Neuronal stem cell (in vitro differentiated cells): ENCODE results near the gene OGT.
"Not testable (repeated sequence)": the region's sequence is repeated elsewhere in the genome, so short reads cannot be mapped to it uniquely, and the experiment has no call there.

Experiments used
- DNase-seq: peaks from one replicate; pipeline ENCODE4 v3.0.0-alpha.2; 2013; ENCODE audit warnings: low spot score
- H2AFZ ChIP-seq: one replicate; pipeline ENCODE4 v1.6.1; 2013; ENCODE audit warnings: mild to moderate bottlenecking, low read length, inconsistent platforms
- H2AK5ac ChIP-seq: 2 replicates; pipeline ENCODE4 v1.6.1; 2013; ENCODE audit warnings: low read depth, mild to moderate bottlenecking, inconsistent platforms, low read length, moderate library complexity, mixed read lengths
- H2BK120ac ChIP-seq: 2 replicates; pipeline ENCODE4 v1.6.1; 2013; ENCODE audit warnings: low read depth, mild to moderate bottlenecking, inconsistent platforms, low read length, moderate library complexity, mixed read lengths
- H2BK12ac ChIP-seq: one replicate; pipeline ENCODE4 v1.6.1; 2013; ENCODE audit warnings: low read length, inconsistent platforms
- H2BK15ac ChIP-seq: 2 replicates; pipeline ENCODE4 v1.6.1; 2013; ENCODE audit warnings: mild to moderate bottlenecking, low read length, inconsistent platforms, mixed read lengths
- H2BK5ac ChIP-seq: one replicate; pipeline ENCODE4 v1.6.1; 2013; ENCODE audit warnings: inconsistent platforms, mild to moderate bottlenecking, low read length, moderate library complexity
- H3K14ac ChIP-seq: one replicate; pipeline ENCODE4 v1.6.1; 2013; ENCODE audit warnings: low read length, inconsistent platforms
- H3K18ac ChIP-seq: 2 replicates; pipeline ENCODE4 v1.6.1; 2013; ENCODE audit warnings: low read length, inconsistent platforms
- H3K23ac ChIP-seq: 2 replicates; pipeline ENCODE4 v1.6.1; 2013; ENCODE audit warnings: low read depth, mild to moderate bottlenecking, mixed read lengths, low read length, inconsistent platforms; ENCODE audit not compliant: poor library complexity
- H3K27ac ChIP-seq: replicated peaks from 3 replicates; pipeline ENCODE4 v1.5.1; 2013; ENCODE audit warnings: low read length, inconsistent platforms
- H3K27me3 ChIP-seq, 3 experiments: 2 replicates each; pipeline ENCODE4 v1.6.1; 2013; ENCODE audit warnings: low read length in 3 of 3, mild to moderate bottlenecking in 2 of 3, inconsistent platforms in 1 of 3, low read depth in 1 of 3, mixed read lengths in 1 of 3, moderate library complexity in 1 of 3; ENCODE audit not compliant: control insufficient read depth in 3 of 3, insufficient read depth in 3 of 3
- H3K36me3 ChIP-seq, 2 donors: replicated peaks in 1 of 2; 2 replicates each; pipeline ENCODE4 v1.6.1; 2013; ENCODE audit warnings: low read length in 2 of 2; ENCODE audit not compliant: control insufficient read depth in 2 of 2, insufficient read depth in 2 of 2
- H3K4ac ChIP-seq: 2 replicates; pipeline ENCODE4 v1.6.1; 2013; ENCODE audit warnings: inconsistent platforms, mild to moderate bottlenecking, low read length, moderate library complexity
- H3K4me1 ChIP-seq, 2 donors: 1 replicate in 1 of 2; 2 replicates in 1 of 2; pipeline ENCODE4 v1.6.1; 2013; ENCODE audit warnings: low read length in 2 of 2, low read depth in 1 of 2; ENCODE audit not compliant: control insufficient read depth in 2 of 2, insufficient read depth in 1 of 2
- H3K4me2 ChIP-seq: one replicate; pipeline ENCODE4 v1.6.1; 2013; ENCODE audit warnings: mild to moderate bottlenecking, low read length, inconsistent platforms; ENCODE audit not compliant: insufficient read depth, poor library complexity, severe bottlenecking
- H3K4me3 ChIP-seq, 2 donors: 2 replicates each; pipeline ENCODE4 v1.5.1; 2013; ENCODE audit warnings: low read length in 2 of 2, mild to moderate bottlenecking in 2 of 2, inconsistent platforms in 1 of 2, moderate library complexity in 1 of 2
- H3K79me1 ChIP-seq: one replicate; pipeline ENCODE4 v1.6.1; 2013; ENCODE audit warnings: low read depth, mild to moderate bottlenecking, inconsistent platforms, low read length, moderate library complexity
- H3K9ac ChIP-seq: one replicate; pipeline ENCODE4 v1.6.1; 2013; ENCODE audit warnings: mild to moderate bottlenecking, low read depth, low read length, inconsistent platforms; ENCODE audit not compliant: poor library complexity
- H3K9me3 ChIP-seq, 2 donors: replicated peaks in 1 of 2; 2 replicates each; pipeline versions ENCODE3 to v1.6.1; 2013; ENCODE audit warnings: low read length in 2 of 2, mild to moderate bottlenecking in 2 of 2, inconsistent platforms in 1 of 2, low read depth in 1 of 2, mixed read lengths in 1 of 2, moderate library complexity in 1 of 2; ENCODE audit not compliant: control insufficient read depth in 2 of 2, insufficient read depth in 1 of 2
- H4K8ac ChIP-seq: one replicate; pipeline ENCODE4 v1.6.1; 2013; ENCODE audit warnings: low read depth, mild to moderate bottlenecking, inconsistent platforms, low read length, moderate library complexity
- H4K91ac ChIP-seq: one replicate; pipeline ENCODE4 v1.6.1; 2013; ENCODE audit warnings: low read length, low read depth, mild to moderate bottlenecking, inconsistent platforms; ENCODE audit not compliant: poor library complexity
- WGBS, 2 donors: extraction: QIAGEN DNeasy Blood & Tissue Kit; methylation state at CpG; one replicate each; pipeline ENCODE4 v1.1.7; 2013; ENCODE audit warnings: missing lambda C conversion rate in 2 of 2, mixed read lengths in 1 of 2; ENCODE audit not compliant: insufficient read length in 2 of 2, insufficient replicate concordance in 1 of 2; ENCODE audit errors: extremely low coverage in 2 of 2; 5-methylcytosine and 5-hydroxymethylcytosine counted together

OGT gene

GRCh38 chrX:71558920-71559319 is 26.0 kb downstream of the OGT start:
- H2AK5ac ChIP-seq = no peak overlapping the region
- no peak overlapping the region for H2AFZ ChIP-seq
- no peaks in the 10 kb centered on the region for H3K9me3 ChIP-seq
- H3K4me2 ChIP-seq = no peak overlapping the region
- no peak overlapping the region for H3K18ac ChIP-seq
- no peak overlapping the region for H4K91ac ChIP-seq
- no peak overlapping the region for H3K4ac ChIP-seq
- peaks cover 21 to 96% of the 10 kb centered on the region in 2 donors for H3K36me3 ChIP-seq
- no peak overlapping the region for H2BK120ac ChIP-seq
- no peaks in the 10 kb centered on the region for H3K27me3 ChIP-seq
- H3K27ac ChIP-seq = no peak overlapping the region
- no peak for DNase-seq
- H2BK15ac ChIP-seq = no peak overlapping the region
- WGBS, 2 donors = no CpG with 5 or more reads among the region's 5 CpGs
- no peak overlapping the region for H3K23ac ChIP-seq
- no peak overlapping the region for H3K9ac ChIP-seq
- no peak overlapping the region for H3K4me3 ChIP-seq
- H3K14ac ChIP-seq = no peak overlapping the region
- no peaks in the 10 kb centered on the region for H3K79me1 ChIP-seq
- no peak overlapping the region for H2BK5ac ChIP-seq
- H2BK12ac ChIP-seq = no peak overlapping the region
- H4K8ac ChIP-seq = no peak overlapping the region
- no peaks in the 10 kb centered on the region for H3K4me1 ChIP-seq

DNA sequence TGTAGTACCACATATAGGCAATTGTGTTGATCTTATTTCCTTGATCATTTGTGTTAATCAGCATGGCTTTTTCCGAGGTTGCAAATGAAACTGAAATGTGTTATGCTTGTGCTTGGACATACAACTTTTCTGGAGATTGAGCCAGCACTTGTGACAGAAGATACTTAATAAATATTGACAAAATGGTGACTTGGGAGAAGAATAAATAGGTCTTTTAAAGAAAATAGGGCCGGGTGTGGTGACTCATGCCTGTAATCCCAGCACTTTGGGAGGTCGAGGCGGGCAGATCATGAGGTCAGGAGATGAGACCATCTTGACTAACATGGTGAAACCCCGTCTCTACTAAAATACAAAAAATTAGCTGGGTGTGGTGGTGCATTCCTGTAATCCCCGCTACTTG is 26.9 kb downstream of the OGT start:
- not testable (repeated sequence) for H4K91ac ChIP-seq, H3K27me3 ChIP-seq, H2AFZ ChIP-seq, H4K8ac ChIP-seq, H2BK5ac ChIP-seq, H3K9ac ChIP-seq, H3K4me2 ChIP-seq, H3K9me3 ChIP-seq, H2BK15ac ChIP-seq, H3K23ac ChIP-seq, H3K18ac ChIP-seq, H3K4me3 ChIP-seq, H3K4me1 ChIP-seq, H2BK120ac ChIP-seq, H3K27ac ChIP-seq, H2AK5ac ChIP-seq, H3K14ac ChIP-seq, H3K4ac ChIP-seq, H2BK12ac ChIP-seq, H3K79me1 ChIP-seq, DNase-seq
- no CpG with 5 or more reads among the region's 6 CpGs for WGBS, 2 donors
- peaks cover 21 to 96% of the 10 kb centered on the region in 2 donors for H3K36me3 ChIP-seq

DNA sequence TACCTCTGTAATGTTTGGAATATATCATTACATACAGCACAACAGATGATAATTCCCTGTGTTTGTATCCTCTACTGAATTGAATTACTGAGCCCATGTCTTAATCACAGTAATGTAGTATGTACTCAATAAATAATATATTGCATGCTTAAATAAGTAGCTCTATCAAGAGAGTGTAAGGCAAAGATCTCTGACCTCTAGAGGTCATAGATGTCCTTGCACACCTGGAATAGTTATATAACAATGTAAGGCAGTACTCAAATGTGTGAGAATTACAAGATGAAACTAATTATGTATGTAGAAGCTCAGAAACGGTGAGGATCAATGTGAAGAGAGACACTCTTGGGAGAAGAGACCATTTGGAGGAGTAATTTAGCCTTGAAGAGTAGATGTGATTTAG is 31.0 kb downstream of the OGT start:
- no CpG with 5 or more reads among the region's 1 CpG for WGBS, 2 donors
- H3K9ac ChIP-seq = no peak overlapping the region
- no peak overlapping the region for H3K4me2 ChIP-seq
- no peak overlapping the region for H2BK120ac ChIP-seq
- no peak overlapping the region for H3K27ac ChIP-seq
- H2BK15ac ChIP-seq = no peak overlapping the region
- no peak overlapping the region for H2AFZ ChIP-seq
- H3K79me1 ChIP-seq = no peaks in the 10 kb centered on the region
- no peaks in the 10 kb centered on the region for H3K9me3 ChIP-seq
- no peak overlapping the region for H2BK5ac ChIP-seq
- H3K14ac ChIP-seq = no peak overlapping the region
- DNase-seq = no peak
- H3K4me3 ChIP-seq = no peak overlapping the region
- no peak overlapping the region for H3K18ac ChIP-seq
- no peak overlapping the region for H4K91ac ChIP-seq
- peaks cover 26 to 92% of the 10 kb centered on the region in 2 donors for H3K36me3 ChIP-seq
- no peak overlapping the region for H3K23ac ChIP-seq
- H2BK12ac ChIP-seq = no peak overlapping the region
- no peak overlapping the region for H3K4ac ChIP-seq
- no peak overlapping the region for H2AK5ac ChIP-seq
- no peaks in the 10 kb centered on the region for H3K4me1 ChIP-seq
- no peak overlapping the region for H4K8ac ChIP-seq
- no peaks in the 10 kb centered on the region for H3K27me3 ChIP-seq

DNA sequence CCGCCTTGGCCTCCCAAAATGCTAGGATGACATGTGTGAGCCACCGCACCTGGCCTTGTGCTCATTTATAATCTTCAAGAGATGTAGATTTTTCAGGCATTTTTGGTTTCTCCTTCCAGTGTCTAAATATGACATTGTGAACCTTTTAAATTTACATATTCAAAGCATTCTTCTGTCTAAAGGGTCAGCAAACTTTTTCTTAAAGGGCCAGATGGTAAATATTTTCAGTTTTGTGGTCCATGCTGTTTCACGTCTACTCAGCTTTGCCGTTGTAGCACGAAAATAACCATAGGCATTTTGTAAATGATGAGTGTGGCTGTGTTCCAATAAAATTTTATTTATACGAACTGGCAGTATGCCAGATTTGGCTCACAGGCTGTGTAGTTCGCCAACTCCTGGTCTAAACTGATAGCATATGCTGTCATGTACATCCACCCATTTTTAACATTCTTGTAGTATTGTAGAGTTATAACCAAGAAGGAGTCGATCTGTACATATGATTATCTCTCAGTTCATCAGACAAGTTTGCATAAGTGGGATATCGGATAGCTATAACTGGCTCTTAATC is 32.7 kb downstream of the OGT start:
- Histone ChIP-seq H3K27ac (no peak overlapping the region), H3K27me3 (no peaks in the 10 kb centered on the region), H3K14ac (no peak overlapping the region), H3K4me3 (no peak overlapping the region), H4K91ac (no peak overlapping the region), H3K18ac (no peak overlapping the region), H2AFZ (no peak overlapping the region), H3K9me3 (no peaks in the 10 kb centered on the region), H3K4ac (no peak overlapping the region), H3K23ac (no peak overlapping the region), H3K36me3 (peaks cover 21 to 89% of the 10 kb centered on the region in 2 donors), H2BK15ac (no peak overlapping the region), H3K4me2 (no peak overlapping the region), H2AK5ac (no peak overlapping the region), H2BK5ac (no peak overlapping the region), H4K8ac (no peak overlapping the region), H2BK12ac (no peak overlapping the region), H3K79me1 (no peaks in the 10 kb centered on the region), H3K9ac (no peak overlapping the region), H3K4me1 (no peaks in the 10 kb centered on the region), H2BK120ac (no peak overlapping the region)
- WGBS, 2 donors = no CpG with 5 or more reads among the region's 9 CpGs
- DNase-seq = no peak
